ENCODE results near the gene SLC31A1. TPM values are rescaled to one million over a fixed set of nuclear protein-coding genes. Genes with fewer than 3 reads are reported as not detected.

The SLC31A1 gene
- total RNA-seq, 1 donor = 45.2 TPM

DNA sequence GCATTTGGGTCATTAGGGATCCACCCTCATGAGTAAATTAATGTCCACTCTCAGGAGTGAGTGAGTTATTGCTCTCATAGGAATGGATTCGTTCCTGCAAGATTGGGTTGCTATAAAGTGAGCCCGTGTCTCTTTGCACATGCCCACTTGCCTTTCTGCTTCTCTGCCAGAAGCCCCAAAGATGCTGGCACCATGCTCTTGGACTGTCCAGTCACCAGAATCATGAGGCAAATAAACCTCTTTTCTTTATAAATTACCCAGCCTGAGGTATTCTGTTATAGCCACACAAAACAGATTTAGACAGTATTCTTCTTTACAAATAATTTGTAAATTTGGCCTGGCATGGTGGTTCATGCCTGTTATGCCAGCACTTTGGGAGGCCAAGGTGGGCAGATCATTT lies 29.5 kb downstream of the SLC31A1 start:
- H2AFZ ChIP-seq (ENCODE audit: low read length) = no peak overlapping the region
- peaks cover 5% of the 10 kb centered on the region for H4K20me1 ChIP-seq (ENCODE audit: insufficient read depth, low read length)
- H3K4me2 ChIP-seq (ENCODE audit: insufficient read depth, low read length) = no peak overlapping the region
- H3K27me3 ChIP-seq (ENCODE audit: insufficient read depth, low read length) = no peaks in the 10 kb centered on the region
- peaks cover 3% of the 10 kb centered on the region for H3K36me3 ChIP-seq (ENCODE audit: insufficient read depth, low read length)
- H3K4me1 ChIP-seq (ENCODE audit: insufficient read depth, low read length) = no peaks in the 10 kb centered on the region
- H3K4me3 ChIP-seq (ENCODE audit: insufficient read depth, low read length) = no peak overlapping the region
- TF ChIP-seq, protein P1, sequence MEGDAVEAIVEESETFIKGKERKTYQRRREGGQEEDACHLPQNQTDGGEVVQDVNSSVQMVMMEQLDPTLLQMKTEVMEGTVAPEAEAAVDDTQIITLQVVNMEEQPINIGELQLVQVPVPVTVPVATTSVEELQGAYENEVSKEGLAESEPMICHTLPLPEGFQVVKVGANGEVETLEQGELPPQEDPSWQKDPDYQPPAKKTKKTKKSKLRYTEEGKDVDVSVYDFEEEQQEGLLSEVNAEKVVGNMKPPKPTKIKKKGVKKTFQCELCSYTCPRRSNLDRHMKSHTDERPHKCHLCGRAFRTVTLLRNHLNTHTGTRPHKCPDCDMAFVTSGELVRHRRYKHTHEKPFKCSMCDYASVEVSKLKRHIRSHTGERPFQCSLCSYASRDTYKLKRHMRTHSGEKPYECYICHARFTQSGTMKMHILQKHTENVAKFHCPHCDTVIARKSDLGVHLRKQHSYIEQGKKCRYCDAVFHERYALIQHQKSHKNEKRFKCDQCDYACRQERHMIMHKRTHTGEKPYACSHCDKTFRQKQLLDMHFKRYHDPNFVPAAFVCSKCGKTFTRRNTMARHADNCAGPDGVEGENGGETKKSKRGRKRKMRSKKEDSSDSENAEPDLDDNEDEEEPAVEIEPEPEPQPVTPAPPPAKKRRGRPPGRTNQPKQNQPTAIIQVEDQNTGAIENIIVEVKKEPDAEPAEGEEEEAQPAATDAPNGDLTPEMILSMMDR (IDR thresholded peaks at IDR 0.05; ENCODE audit: extremely low read depth, low read depth, low read length) = no peak
- no peak overlapping the region for H3K27ac ChIP-seq (ENCODE audit: low read depth, low read length)
- H3K79me2 ChIP-seq (ENCODE audit: insufficient read depth, low read length) = peaks cover 15% of the 10 kb centered on the region
- DNase-seq (ENCODE audit: insufficient read length, low spot score, missing footprints) = no peak
- H3K9me3 ChIP-seq (ENCODE audit: low read depth, low read length) = no peaks in the 10 kb centered on the region

DNA sequence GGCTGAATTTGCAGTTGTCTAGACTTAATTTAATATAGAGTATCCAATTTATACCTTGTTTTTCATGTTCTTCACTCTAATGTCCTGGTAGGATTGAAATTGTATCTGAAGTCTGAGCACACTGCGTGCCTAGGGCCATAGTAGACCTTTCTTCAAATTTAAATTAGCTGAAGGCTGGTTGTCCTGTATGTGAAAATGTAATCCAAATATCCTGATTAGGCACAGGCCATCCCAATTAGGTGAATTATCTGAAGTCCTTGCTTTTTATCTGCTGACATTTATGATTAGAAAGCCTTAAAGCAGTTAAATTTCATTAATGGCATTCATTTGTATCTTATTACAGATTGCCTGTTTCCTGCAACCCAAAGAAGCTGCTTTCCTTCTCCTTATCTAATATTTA lies 33.6 kb downstream of the SLC31A1 start:
- H4K20me1 ChIP-seq (ENCODE audit: insufficient read depth, low read length) = peaks cover 2% of the 10 kb centered on the region
- no peak overlapping the region for H3K27ac ChIP-seq (ENCODE audit: low read depth, low read length)
- no peak overlapping the region for H2AFZ ChIP-seq (ENCODE audit: low read length)
- DNase-seq (ENCODE audit: insufficient read length, low spot score, missing footprints) = no peak
- H3K79me2 ChIP-seq (ENCODE audit: insufficient read depth, low read length) = peaks cover 3% of the 10 kb centered on the region
- H3K9me3 ChIP-seq (ENCODE audit: low read depth, low read length) = no peaks in the 10 kb centered on the region
- H3K4me2 ChIP-seq (ENCODE audit: insufficient read depth, low read length) = no peak overlapping the region
- H3K36me3 ChIP-seq (ENCODE audit: insufficient read depth, low read length) = peaks cover 23% of the 10 kb centered on the region
- no peak overlapping the region for H3K4me3 ChIP-seq (ENCODE audit: insufficient read depth, low read length)
- no peaks in the 10 kb centered on the region for H3K4me1 ChIP-seq (ENCODE audit: insufficient read depth, low read length)
- TF ChIP-seq, protein P1 (IDR thresholded peaks at IDR 0.05; ENCODE audit: extremely low read depth, low read depth, low read length) = no peak
- H3K27me3 ChIP-seq (ENCODE audit: insufficient read depth, low read length) = no peaks in the 10 kb centered on the region

DNA sequence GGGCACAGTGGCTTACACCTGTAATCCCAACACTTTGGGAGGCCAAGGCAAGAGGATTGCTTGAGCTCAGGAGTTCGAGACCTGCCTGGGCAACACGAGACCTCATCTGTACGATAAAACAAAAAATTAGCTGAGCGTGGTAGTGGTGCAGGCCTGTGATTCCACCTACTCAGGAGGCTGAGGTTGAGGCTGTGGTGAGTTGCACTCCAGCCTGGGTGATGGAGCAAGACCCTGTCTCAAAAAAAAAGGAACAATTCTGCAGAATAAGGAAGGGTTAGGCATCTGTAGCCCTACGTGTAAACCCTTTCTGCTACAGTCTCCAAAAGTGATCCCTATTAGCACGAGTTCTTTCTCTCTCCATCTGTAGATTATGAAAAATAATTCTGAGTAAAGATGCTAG lies 34.1 kb downstream of the SLC31A1 start:
- no peak overlapping the region for H3K27ac ChIP-seq (ENCODE audit: low read depth, low read length)
- no peaks in the 10 kb centered on the region for H3K27me3 ChIP-seq (ENCODE audit: insufficient read depth, low read length)
- no peak overlapping the region for H3K4me2 ChIP-seq (ENCODE audit: insufficient read depth, low read length)
- H4K20me1 ChIP-seq (ENCODE audit: insufficient read depth, low read length) = peaks cover 2% of the 10 kb centered on the region
- no peak for DNase-seq (ENCODE audit: insufficient read length, low spot score, missing footprints)
- H3K9me3 ChIP-seq (ENCODE audit: low read depth, low read length) = no peaks in the 10 kb centered on the region
- H3K79me2 ChIP-seq (ENCODE audit: insufficient read depth, low read length) = peaks cover 3% of the 10 kb centered on the region
- no peak overlapping the region for H2AFZ ChIP-seq (ENCODE audit: low read length)
- no peaks in the 10 kb centered on the region for H3K4me1 ChIP-seq (ENCODE audit: insufficient read depth, low read length)
- no peak overlapping the region for H3K4me3 ChIP-seq (ENCODE audit: insufficient read depth, low read length)
- H3K36me3 ChIP-seq (ENCODE audit: insufficient read depth, low read length) = peaks cover 28% of the 10 kb centered on the region
- TF ChIP-seq, protein P1 (IDR thresholded peaks at IDR 0.05; ENCODE audit: extremely low read depth, low read depth, low read length) = no peak

DNA sequence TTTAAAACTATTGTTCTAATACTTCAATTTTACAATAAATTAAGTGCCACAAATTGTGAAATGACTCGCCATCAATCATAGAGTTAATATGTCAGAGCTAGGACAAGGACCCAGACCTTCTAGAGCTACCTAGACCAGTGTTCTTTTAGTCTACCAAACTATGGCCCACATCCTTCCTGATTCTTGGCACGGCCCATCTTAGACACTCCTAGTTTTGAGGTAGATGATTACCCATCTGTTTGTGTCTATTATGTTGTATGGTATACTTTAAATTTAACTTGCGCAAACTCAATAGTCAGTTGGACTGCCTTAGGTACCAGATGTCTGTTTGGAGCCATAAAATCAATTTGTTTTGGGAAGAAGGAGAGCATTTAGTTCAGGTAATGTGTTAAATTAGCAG lies 36.5 kb downstream of the SLC31A1 start:
- Histone ChIP-seq H3K27me3 (ENCODE audit: insufficient read depth, low read length) (no peaks in the 10 kb centered on the region), H3K4me2 (ENCODE audit: insufficient read depth, low read length) (no peak overlapping the region), H3K27ac (ENCODE audit: low read depth, low read length) (no peak overlapping the region), H4K20me1 (ENCODE audit: insufficient read depth, low read length) (peaks cover 2% of the 10 kb centered on the region), H3K9me3 (ENCODE audit: low read depth, low read length) (no peaks in the 10 kb centered on the region), H3K36me3 (ENCODE audit: insufficient read depth, low read length) (peaks cover 35% of the 10 kb centered on the region), H2AFZ (ENCODE audit: low read length) (no peak overlapping the region), H3K4me1 (ENCODE audit: insufficient read depth, low read length) (no peaks in the 10 kb centered on the region), H3K79me2 (ENCODE audit: insufficient read depth, low read length) (no peaks in the 10 kb centered on the region), H3K4me3 (ENCODE audit: insufficient read depth, low read length) (no peak overlapping the region)
- DNase-seq (ENCODE audit: insufficient read length, low spot score, missing footprints) = no peak
- TF ChIP-seq, protein P1 (IDR thresholded peaks at IDR 0.05; ENCODE audit: extremely low read depth, low read depth, low read length) = no peak

All from osteoblast (primary cell).